Stimulated activated CD4-positive, alpha-beta T cell treated with anti-CD3 and anti-CD28 coated beads, Interleukin-4, amount 100 ng/mL, for 24 hours (primary cell): ENCODE results near the gene PPCS.
"Not testable (repeated sequence)": the region's sequence is repeated elsewhere in the genome, so short reads cannot be mapped to it uniquely, and the experiment has no call there.

Experiments used
- DNase-seq: peaks from one replicate; pipeline ENCODE4 v3.0.0-alpha.2; 2020

The PPCS gene

GRCh38 chr1:42454403-42454802 is 1.9 kb upstream of the PPCS start:
- no peak for DNase-seq

- peak; percentile 63 for DNase-seq
Measured at GRCh38 chr1:42456754-42457089, 379 bp downstream of the PPCS start.

- no peak for DNase-seq
Measured at GRCh38 chr1:42461196-42461595, 4.9 kb downstream of the PPCS start.

DNA sequence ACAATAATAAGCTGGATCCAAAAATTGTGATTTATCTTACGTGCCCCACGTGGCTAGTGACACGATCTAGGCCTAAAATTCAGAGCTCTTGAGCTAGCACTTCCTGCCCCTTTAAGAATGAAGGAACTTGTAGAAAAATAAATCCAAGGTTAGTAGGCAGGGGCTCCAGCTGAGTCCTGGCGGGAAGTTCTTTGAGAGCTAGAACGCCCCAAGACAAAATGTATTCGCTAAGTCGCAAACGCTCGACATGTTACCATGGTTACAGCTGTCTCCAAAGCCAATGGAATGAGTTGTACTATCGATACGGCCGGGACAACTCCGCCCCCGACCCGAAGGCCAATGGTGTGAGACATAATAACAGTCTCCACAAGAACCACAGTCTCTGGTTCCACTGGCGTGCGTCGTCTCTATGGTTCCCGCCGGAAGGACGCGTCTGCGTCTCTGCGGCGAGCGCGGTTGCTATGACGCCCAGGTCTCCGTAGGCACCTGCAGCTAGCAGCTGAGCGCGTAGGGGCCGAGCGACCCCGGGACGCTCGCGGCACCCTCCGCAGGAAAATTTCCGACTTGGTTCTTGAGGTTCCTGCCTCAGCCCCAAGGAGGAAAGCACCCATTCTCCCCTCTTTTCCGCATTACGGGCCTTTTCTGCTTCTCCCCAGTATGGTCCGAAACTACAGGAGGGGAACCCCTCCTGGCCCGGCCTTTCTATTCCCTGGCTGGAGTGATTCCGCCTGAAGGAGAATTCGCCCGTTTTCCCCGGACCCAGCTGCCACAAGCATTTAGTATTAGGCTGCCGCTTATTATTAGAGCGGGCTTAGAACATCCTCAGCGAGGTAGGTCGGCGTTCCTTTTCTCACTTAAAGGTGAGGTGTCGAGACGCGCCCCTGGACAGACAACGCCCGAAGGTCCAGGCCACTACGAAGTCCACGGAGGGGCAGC is 6.8 kb downstream of the PPCS start, which contains the start of gene CCDC30:
Gene CCDC30, plus strand, starts transcription at position 459 of the 936 bp plus-strand sequence. CDS start 17,266 bp downstream, outside the sequence.
- peak; percentile 97 for DNase-seq

GRCh38 chr1:42463921-42464320 is 7.6 kb downstream of the PPCS start:
- DNase-seq: no peak

GRCh38 chr1:42466030-42466429 is 9.7 kb downstream of the PPCS start:
- DNase-seq: no peak

GRCh38 chr1:42469727-42470126 is 13.4 kb downstream of the PPCS start:
- DNase-seq: no peak

DNA sequence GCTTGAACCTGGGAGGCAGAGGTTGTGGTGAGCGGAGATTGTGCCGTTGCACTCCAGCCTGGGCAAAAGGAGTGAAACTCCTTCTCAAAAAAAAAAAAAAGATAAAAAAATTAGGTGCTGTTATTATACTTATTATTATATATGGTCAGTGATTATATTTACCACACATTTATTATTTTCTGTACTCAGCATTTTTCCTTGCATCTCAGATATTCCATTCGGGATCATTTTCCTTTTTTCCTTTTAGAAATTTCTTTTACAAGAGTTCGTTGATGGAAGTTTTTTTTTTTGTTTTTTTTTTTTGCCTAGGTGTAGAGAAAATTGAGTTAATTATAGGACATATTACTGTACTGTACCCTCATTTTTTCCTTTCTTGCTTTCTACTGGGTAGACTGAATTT is 20.3 kb downstream of the PPCS start:
- no peak for DNase-seq

DNA sequence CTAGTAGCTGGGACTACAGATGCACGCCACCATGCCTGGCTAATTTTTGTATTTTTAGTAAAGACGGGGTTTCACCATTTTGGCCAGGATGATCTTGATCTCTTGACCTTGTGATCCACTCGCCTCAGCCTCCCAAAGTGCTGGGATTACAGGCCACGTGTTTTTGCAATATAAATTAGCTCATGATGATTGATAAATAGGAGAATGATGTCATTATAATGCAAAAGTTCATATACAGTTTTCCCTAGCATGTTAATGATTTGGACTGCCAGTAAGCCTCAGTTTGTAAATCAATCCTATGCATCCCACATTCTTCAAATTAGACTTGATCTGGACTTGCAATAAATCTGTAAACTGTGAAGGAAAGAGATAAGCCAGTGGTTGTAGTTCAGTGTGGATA is 21.0 kb downstream of the PPCS start:
- DNase-seq: not testable (repeated sequence)

DNA sequence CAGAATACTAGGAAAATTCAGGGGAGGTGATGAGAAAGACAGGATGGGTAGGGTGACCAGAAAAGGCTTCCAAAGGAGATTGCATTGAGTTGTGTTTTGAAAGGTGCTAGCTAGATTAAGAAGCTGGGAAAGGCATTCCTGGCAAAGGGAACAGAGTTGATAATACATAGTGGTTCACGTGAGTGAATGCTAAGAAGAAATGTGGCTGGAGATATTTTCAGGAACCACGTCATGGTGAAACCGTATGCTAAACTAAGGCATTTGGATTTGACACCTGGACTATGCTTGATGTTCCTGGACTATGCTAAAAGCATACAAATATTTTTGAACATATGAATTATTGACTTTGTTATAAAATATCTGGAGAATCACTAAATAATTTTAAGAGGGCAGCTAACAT is 21.4 kb downstream of the PPCS start:
- DNase-seq: no peak

GRCh38 chr1:42479621-42480020 is 23.3 kb downstream of the PPCS start:
- DNase-seq: no peak

- no peak for DNase-seq
Measured at GRCh38 chr1:42480921-42481320, 24.6 kb downstream of the PPCS start.

DNA sequence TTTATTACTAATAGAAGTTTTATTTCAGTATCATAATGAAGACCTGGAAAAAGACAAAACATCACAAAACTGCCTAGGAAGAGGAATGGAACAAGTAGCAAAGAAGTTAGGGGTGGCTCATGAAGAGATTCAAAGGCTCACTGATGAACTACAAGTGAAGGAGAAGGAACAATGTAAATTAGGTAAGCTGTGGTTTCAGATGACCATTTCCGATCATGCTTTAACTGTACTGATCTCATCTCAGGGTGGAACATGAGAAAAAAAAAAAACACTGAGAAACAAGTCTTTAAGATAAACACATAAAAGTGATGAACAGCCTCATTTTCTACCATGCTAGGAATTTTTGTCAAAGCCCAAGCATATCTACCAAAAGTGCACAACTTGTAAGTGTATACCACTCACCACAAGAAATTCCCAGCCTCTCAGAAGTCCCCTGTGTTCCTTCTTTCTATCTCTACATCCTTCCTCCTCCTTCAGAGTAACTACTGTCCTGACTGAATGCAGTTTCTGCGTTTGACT is 26.4 kb downstream of the PPCS start:
- DNase-seq: no peak

GRCh38 chr1:42484382-42484781 is 28.0 kb downstream of the PPCS start:
- no peak for DNase-seq

- DNase-seq: no peak
Measured at GRCh38 chr1:42490237-42490636, 33.9 kb downstream of the PPCS start.

DNA sequence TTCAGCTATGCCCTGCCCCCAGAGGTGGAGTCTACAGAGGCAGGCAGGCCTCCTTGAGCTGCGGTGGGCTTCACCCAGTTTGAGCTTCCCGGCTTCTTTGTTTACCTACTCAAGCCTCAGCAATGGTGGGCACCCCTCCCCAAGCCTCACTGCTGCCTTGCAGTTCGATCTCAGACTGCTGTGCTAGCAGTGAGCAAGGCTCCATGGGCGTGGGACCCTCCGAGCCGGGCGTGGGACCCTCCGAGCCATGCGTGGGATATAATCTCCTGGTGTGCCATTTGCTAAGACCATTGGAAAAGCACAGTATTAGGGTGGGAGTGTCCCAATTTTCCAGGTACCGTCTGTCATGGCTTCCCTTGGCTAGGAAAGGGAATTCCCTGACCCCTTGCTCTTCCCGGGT is 45.7 kb downstream of the PPCS start:
- DNase-seq: not testable (repeated sequence)

- no peak for DNase-seq
Measured at GRCh38 chr1:42504535-42505128, 48.3 kb downstream of the PPCS start.

- DNase-seq: no peak
Measured at GRCh38 chr1:42506576-42506975, 50.2 kb downstream of the PPCS start.
